ENCODE measurements around the gene RCE1. TPM values are rescaled to one million over a fixed set of nuclear protein-coding genes. Genes with fewer than 3 reads are reported as not detected.

RCE1 gene
- total RNA-seq, 4 donors from 2014 or later, result 9.5 to 14.8 (median 11.7) TPM

- Histone ChIP-seq H3K4me3 (no peak overlapping the region), H3K36me3 (peaks cover 0 to 54% of the 10 kb centered on the region in 2 donors), H3K27ac (no peak overlapping the region), H3K4me1 (peaks cover 0 to 12% (median 2%) of the 10 kb centered on the region in 3 donors), H3K9me3 (no peaks in the 10 kb centered on the region), H3K27me3 (no peaks in the 10 kb centered on the region)
- TF ChIP-seq EP300 (IDR thresholded peaks at IDR 0.05) (no peak), POLR2AphosphoS5 (IDR thresholded peaks at IDR 0.05) (no peak), CTCF (IDR thresholded peaks at IDR 0.05) (no peak), POLR2A (IDR thresholded peaks at IDR 0.05) (no peak)
- no CpG with 5 or more reads among the region's 10 CpGs for WGBS, 2 donors (ENCODE audit: low coverage in 1 of 2)
- no peak for ATAC-seq
Measured at GRCh38 chr11:66850235-66850587, 7.0 kb downstream of the RCE1 start.

GRCh38 chr11:66850588-66851238, 7.5 kb downstream of the RCE1 start:
- ATAC-seq, result no peak
- no peaks in the 10 kb centered on the region for H3K27me3 ChIP-seq
- H3K4me3 ChIP-seq, result no peak overlapping the region
- H3K9me3 ChIP-seq, result no peaks in the 10 kb centered on the region
- H3K4me1 ChIP-seq, result peaks cover 0 to 12% (median 7%) of the 10 kb centered on the region in 3 donors
- no peak overlapping the region for H3K27ac ChIP-seq
- H3K36me3 ChIP-seq, result peaks cover 0 to 49% of the 10 kb centered on the region in 2 donors
- no peak for TF ChIP-seq POLR2AphosphoS5 (IDR thresholded peaks at IDR 0.05)
- TF ChIP-seq EP300 (IDR thresholded peaks at IDR 0.05), result no peak
- no peak for TF ChIP-seq POLR2A (IDR thresholded peaks at IDR 0.05)
- no peak for TF ChIP-seq CTCF (IDR thresholded peaks at IDR 0.05)
- WGBS, 2 donors (ENCODE audit: low coverage in 1 of 2), result 81 to 93% methylated on average over 3 to 7 of the region's 23 CpGs

- Histone ChIP-seq H3K9me3 (no peaks in the 10 kb centered on the region), H3K27ac (no peak overlapping the region), H3K36me3 (peaks cover 0 to 44% of the 10 kb centered on the region in 2 donors), H3K4me1 (peaks cover 0 to 13% (median 8%) of the 10 kb centered on the region in 3 donors), H3K27me3 (no peaks in the 10 kb centered on the region), H3K4me3 (no peak overlapping the region)
- ATAC-seq, result no peak
- TF ChIP-seq POLR2A (IDR thresholded peaks at IDR 0.05) (no peak), CTCF (IDR thresholded peaks at IDR 0.05) (no peak), EP300 (IDR thresholded peaks at IDR 0.05) (no peak), POLR2AphosphoS5 (IDR thresholded peaks at IDR 0.05) (no peak)
- WGBS, 2 donors (ENCODE audit: low coverage in 1 of 2), result no CpG with 5 or more reads among the region's 4 CpGs
Measured at GRCh38 chr11:66851239-66851596, 8.0 kb downstream of the RCE1 start.

- 50 to 55% methylated on average over 2 to 4 of the region's 26 CpGs for WGBS, 2 donors (ENCODE audit: low coverage in 1 of 2)
- H3K4me3 ChIP-seq, result no peak overlapping the region
- TF ChIP-seq CTCF (IDR thresholded peaks at IDR 0.05), result no peak
- TF ChIP-seq EP300 (IDR thresholded peaks at IDR 0.05), result no peak
- no peak for TF ChIP-seq POLR2AphosphoS5 (IDR thresholded peaks at IDR 0.05)
- no peak for TF ChIP-seq POLR2A (IDR thresholded peaks at IDR 0.05)
- H3K4me1 ChIP-seq, result peaks cover 0 to 13% (median 8%) of the 10 kb centered on the region in 3 donors
- no peak for ATAC-seq
- peaks cover 0 to 37% of the 10 kb centered on the region in 2 donors for H3K36me3 ChIP-seq
- no peaks in the 10 kb centered on the region for H3K9me3 ChIP-seq
- no peak overlapping the region for H3K27ac ChIP-seq
- H3K27me3 ChIP-seq, result no peaks in the 10 kb centered on the region
Measured at GRCh38 chr11:66851698-66852465, 8.6 kb downstream of the RCE1 start.

Data from gastroesophageal sphincter (tissue), 4 donors.